HepG2 (cell line): ENCODE data around the gene NAPSA. TPM values are rescaled to one million over a fixed set of nuclear protein-coding genes. Genes with fewer than 3 reads are reported as not detected.
A peak's percentile ranks its signal among the peaks of the same experiment; 100 is the strongest.

Source experiments
- ATAC-seq: fragments of 200-7000 bp; cut with Tn5 transposase; 3 replicates; pipeline ENCODE4 v1.9.1; 2020; ENCODE audit warnings: mild to moderate bottlenecking, moderate library complexity
- BruUV-seq: library from RNA; stranded (reverse); fragments of 400-500 nt; replicated peaks from 2 replicates; lab custom pipeline; 2021; lab: Mats Ljungman, UMichigan
- CTCF ChIA-PET: fragments of 300-600 bp; formaldehyde crosslinking; extraction: SDS; loops from one replicate; lab custom pipeline; 2021; ENCODE audit warnings: low total read pairs, inconsistent platforms, low intra/inter-chr PET ratio; lab: Yijun Ruan, JAX
- POLR2A ChIA-PET: fragments of 350-600 bp; sonication (Branson Sonifier 250); formaldehyde crosslinking; loops from one replicate; lab custom pipeline; 2020; ENCODE audit warnings: antibody characterized with exemption, inconsistent platforms; lab: Yijun Ruan, JAX
- DNase-seq: peaks from one replicate; pipeline ENCODE4 v3.0.0-alpha.2; 2015; ENCODE audit warnings: low spot score
- FAIRE-seq: peaks from 3 replicates; lab custom pipeline; 2011; peaks lifted over from hg19 to GRCh38; lab: Jason Lieb, UNC
- H2AFZ ChIP-seq: one replicate; pipeline ENCODE4 v1.6.1; 2011; ENCODE audit warnings: low read length, inconsistent platforms
- H3K27ac ChIP-seq: fragments of 300-600 bp; 3 replicates; pipeline ENCODE4 v1.8.0; 2011; ENCODE audit warnings: mixed run types, mild to moderate bottlenecking, mixed read lengths, low read length, inconsistent platforms; ENCODE audit not compliant: insufficient read depth; ENCODE audit errors: extremely low read length
- H3K27me3 ChIP-seq, 2 experiments: fragments of 200-600 bp in 1 of 2; 2 replicates in 1 of 2; 3 replicates in 1 of 2; pipeline versions ENCODE4 v1.6.0 to v1.8.0; 2011; ENCODE audit warnings: low read length in 2 of 2, mild to moderate bottlenecking in 2 of 2, moderate library complexity in 2 of 2, inconsistent platforms in 1 of 2; ENCODE audit not compliant: insufficient read depth in 2 of 2, control insufficient read depth in 1 of 2
- H3K36me3 ChIP-seq, 2 experiments: fragments of 200-600 bp in 1 of 2; replicated peaks in 1 of 2; 2 replicates in 1 of 2; 3 replicates in 1 of 2; pipeline versions ENCODE4 v1.5.1 to v1.8.0; 2011; ENCODE audit warnings: low read length in 2 of 2, inconsistent platforms in 1 of 2; ENCODE audit not compliant: insufficient read depth in 2 of 2, control insufficient read depth in 1 of 2
- H3K4me1 ChIP-seq: 2 replicates; pipeline ENCODE4 v1.5.1; 2012; ENCODE audit warnings: low read length, inconsistent platforms; ENCODE audit not compliant: insufficient read depth
- H3K4me2 ChIP-seq: 2 replicates; pipeline ENCODE4 v1.6.0; 2011; ENCODE audit warnings: low read depth, low read length, inconsistent platforms
- H3K4me3 ChIP-seq, 3 experiments: fragments of 200-600 bp in 1 of 3; sonication (generic), shearing (Covaris generic) in 1 of 3; replicated peaks in 1 of 3; 2 replicates each; pipeline ENCODE4 v1.5.1; 2011 to 2016; ENCODE audit warnings: low read length in 3 of 3, inconsistent platforms in 2 of 3, low read depth in 2 of 3, mild to moderate bottlenecking in 2 of 3, control low read depth in 1 of 3, mixed read lengths in 1 of 3; ENCODE audit not compliant: insufficient read depth in 1 of 3
- H3K79me2 ChIP-seq: one replicate; pipeline ENCODE4 v1.6.1; 2011; ENCODE audit warnings: low read length, inconsistent platforms; ENCODE audit not compliant: insufficient read depth
- H3K9ac ChIP-seq: 2 replicates; pipeline ENCODE4 v1.6.0; 2011; ENCODE audit warnings: mild to moderate bottlenecking, low read depth, low read length, inconsistent platforms; ENCODE audit not compliant: insufficient read depth
- H3K9me3 ChIP-seq: 2 replicates; pipeline ENCODE4 v1.5.1; 2012; ENCODE audit warnings: mild to moderate bottlenecking, low read length
- H4K20me1 ChIP-seq: 2 replicates; pipeline ENCODE4 v1.6.0; 2011; ENCODE audit warnings: inconsistent platforms, mild to moderate bottlenecking, low read length, moderate library complexity; ENCODE audit not compliant: insufficient read depth
- CBX1 ChIP-seq: IDR thresholded peaks from one replicate; pipeline ENCODE4 v1.6.1; 2016; ENCODE audit warnings: antibody characterized with exemption, low read depth
- HNRNPLL ChIP-seq: fragments of 200-400 bp; formaldehyde crosslinking; IDR thresholded peaks from 2 replicates; pipeline ENCODE4 v1.6.1; 2017; ENCODE audit warnings: mild to moderate bottlenecking, low read depth, low read length; ENCODE audit not compliant: poor library complexity, severe bottlenecking
- HOXA9 ChIP-seq: sonication (generic); formaldehyde crosslinking; IDR thresholded peaks from 2 replicates; pipeline ENCODE4 v1.8.1; 2022; ENCODE audit warnings: missing genetic modification reagents, mild to moderate bottlenecking, moderate library complexity, borderline replicate concordance
- KAT2B ChIP-seq: fragments of 150-350 bp; IDR thresholded peaks from 2 replicates; pipeline ENCODE4 v1.6.1; 2014; ENCODE audit warnings: low read depth, low read length, borderline replicate concordance
- KMT2A ChIP-seq: sonication (generic); formaldehyde crosslinking; IDR thresholded peaks from 2 replicates; pipeline ENCODE4 v1.4.0; 2020; ENCODE audit warnings: missing genetic modification reagents
- LBX2 ChIP-seq: sonication (generic); formaldehyde crosslinking; IDR thresholded peaks from 2 replicates; pipeline ENCODE4 v1.5.0; 2020; ENCODE audit warnings: missing genetic modification reagents, mild to moderate bottlenecking, borderline replicate concordance
- PRMT3 ChIP-seq: sonication (generic); formaldehyde crosslinking; IDR thresholded peaks from 2 replicates; pipeline ENCODE4 v1.8.1; 2022; ENCODE audit warnings: low read depth, mild to moderate bottlenecking, moderate library complexity, missing genetic modification reagents, borderline replicate concordance
- RBM22 ChIP-seq: fragments of 200-400 bp; formaldehyde crosslinking; optimal IDR thresholded peaks from 2 replicates; pipeline ENCODE3; 2017; ENCODE audit warnings: mild to moderate bottlenecking, low read length, moderate library complexity
- SIX1 ChIP-seq: sonication (generic); formaldehyde crosslinking; IDR thresholded peaks from 2 replicates; pipeline ENCODE4 v1.4.0; 2020; ENCODE audit warnings: missing genetic modification reagents, borderline replicate concordance
- SMARCE1 ChIP-seq: fragments of 450-650 bp; IDR thresholded peaks from 2 replicates; pipeline ENCODE4 v1.6.1; 2017; ENCODE audit warnings: borderline replicate concordance
- SNAPC2 ChIP-seq: sonication (generic); formaldehyde crosslinking; IDR thresholded peaks from 2 replicates; pipeline ENCODE4 v1.8.1; 2022; ENCODE audit warnings: mild to moderate bottlenecking, missing genetic modification reagents
- STAG1 ChIP-seq: sonication (generic); formaldehyde crosslinking; IDR thresholded peaks from 2 replicates; pipeline ENCODE4 v1.4.0; 2020; ENCODE audit warnings: missing genetic modification reagents
- ZNF224 ChIP-seq: sonication (generic); formaldehyde crosslinking; IDR thresholded peaks from 2 replicates; pipeline ENCODE4 v1.5.0; 2020; ENCODE audit warnings: mild to moderate bottlenecking, missing genetic modification reagents
- ZNF296 ChIP-seq: sonication (generic); formaldehyde crosslinking; conservative IDR thresholded peaks from 2 replicates; pipeline ENCODE4 v1.5.0; 2020; ENCODE audit warnings: mild to moderate bottlenecking, missing genetic modification reagents
- ZNF329 ChIP-seq: sonication (generic); formaldehyde crosslinking; IDR thresholded peaks from 2 replicates; pipeline ENCODE4 v1.9.0; 2021; ENCODE audit warnings: low read depth, mild to moderate bottlenecking, missing genetic modification reagents
- ZNF547 ChIP-seq: sonication (generic); formaldehyde crosslinking; IDR thresholded peaks from 2 replicates; pipeline ENCODE4 v1.5.1; 2020; ENCODE audit warnings: mild to moderate bottlenecking, missing genetic modification reagents
- ZNF563 ChIP-seq: sonication (generic); formaldehyde crosslinking; IDR thresholded peaks from 2 replicates; pipeline ENCODE4 v1.8.0; 2022; ENCODE audit warnings: mild to moderate bottlenecking, moderate library complexity, missing genetic modification reagents
- ZNF724P ChIP-seq: sonication (generic); formaldehyde crosslinking; IDR thresholded peaks from 2 replicates; pipeline ENCODE4 v1.8.0; 2022; ENCODE audit warnings: missing genetic modification reagents, borderline replicate concordance
- WGBS: methylation state at CpG from one replicate; pipeline ENCODE4 v1.1.6; 2017; ENCODE audit warnings: low lambda C conversion rate; 5-methylcytosine and 5-hydroxymethylcytosine counted together
- in situ Hi-C: cut with HindIII; loops from 2 replicates; pipeline ENCODE4 v1.10.0; 2017; ENCODE audit warnings: low pct_unique_long_range_greater_than_20kb; ENCODE audit not compliant: extremely low pct_ligation_motif_present
- intact Hi-C: fragments of 100-400 bp; cut with micrococcal nuclease; formaldehyde crosslinking; loops from one replicate; pipeline ENCODE4 v1.10.0; 2022; ENCODE audit not compliant: unreplicated experiment
- polyA plus RNA-seq, 8 experiments: library from polyadenylated mRNA; depleted of rRNA in 3 of 8; stranded (reverse) in 7 of 8; unstranded in 1 of 8; fragments of >200 nt; fragmentation: Illumina TruSeq in 4 of 8; extraction: Trizol in 4 of 8; gene quantifications; 2 replicates each; pipeline versions ENCODE4 v1.2.1 to v1.2.3, GENCODE V29; 2011 to 2016; ENCODE audit warnings: low read depth in 4 of 8, missing spikeins in 1 of 8, mixed read lengths in 1 of 8; ENCODE audit not compliant: insufficient read depth in 1 of 8
- total RNA-seq, 5 experiments: library from RNA; depleted of rRNA; stranded (reverse); fragments of >200 nt; fragmentation: Illumina TruSeq; extraction: Trizol; gene quantifications; 2 replicates each; pipeline ENCODE4 v1.2.3, GENCODE V29; 2016; ENCODE audit warnings: low read depth in 1 of 5
- TF ChIP-seq, protein P1 (sequence below): sonication (generic); formaldehyde crosslinking; IDR thresholded peaks from 2 replicates; pipeline ENCODE4 v1.5.0; 2020; ENCODE audit warnings: missing genetic modification reagents, mild to moderate bottlenecking, borderline replicate concordance
- TF ChIP-seq, protein P2 (sequence below): sonication (generic); formaldehyde crosslinking; IDR thresholded peaks from 2 replicates; pipeline ENCODE4 v1.5.1; 2020; ENCODE audit warnings: missing genetic modification reagents, mild to moderate bottlenecking, borderline replicate concordance

Gene NAPSA
- total and polyA plus RNA-seq, 2 of the 13 experiments (the other 11 are each of a cell fraction or from before 2014, with no cell fraction given), result not detected

GRCh38 chr19:50383001-50383851, 17.8 kb upstream of the NAPSA start:
- CTCF ChIA-PET, result no interaction called here
- Histone ChIP-seq H3K79me2 (peaks cover 29% of the 10 kb centered on the region), H2AFZ (no peak overlapping the region), H4K20me1 (no peaks in the 10 kb centered on the region), H3K9ac (peak overlapping the region; percentile 50), H3K27ac (peak overlapping the region; percentile 29), H3K4me2 (peak overlapping the region; percentile 97), H3K36me3 (peaks cover 18 to 36% of the 10 kb centered on the region in 2 experiments), H3K4me3 (peak overlapping the region in 2 of 3 experiments; percentile 48 to 78; a peak in 4 of 6 replicates), H3K27me3 (no peaks in the 10 kb centered on the region), H3K4me1 (peaks cover 22% of the 10 kb centered on the region), H3K9me3 (no peaks in the 10 kb centered on the region)
- 94% methylated on average over 21 of the region's 21 CpGs for WGBS
- ATAC-seq (no peak), FAIRE-seq (no peak), DNase-seq (no peak)
- intact Hi-C loops, result no loop called here
- POLR2A ChIA-PET, result interaction anchor here (1.0 to 1.7 kb wide), 8 partner anchors 7 to 422 kb away, joined by 3 to 12 read pairs (median 6); partner anchors contain the start of genes JOSD2, KCNC3 and NR1H2
- no peak for TF ChIP-seq ZNF296 (CRISPR knock-in tag)
- 0 out of 2 replicates have a peak, but pooled peaks have one; percentile 6 for TF ChIP-seq HOXA9 (CRISPR knock-in tag)
- no peak for TF ChIP-seq ZNF563 (CRISPR knock-in tag)
- TF ChIP-seq HNRNPLL, result no peak
- no peak for TF ChIP-seq ZNF224 (CRISPR knock-in tag)
- no peak for TF ChIP-seq SIX1 (CRISPR knock-in tag)
- TF ChIP-seq ZNF724P (CRISPR knock-in tag), result no peak
- TF ChIP-seq STAG1, result no peak
- TF ChIP-seq PRMT3 (CRISPR knock-in tag), result no peak
- TF ChIP-seq ZNF547 (CRISPR knock-in tag), result no peak
- no peak for TF ChIP-seq SMARCE1
- TF ChIP-seq, protein P1, sequence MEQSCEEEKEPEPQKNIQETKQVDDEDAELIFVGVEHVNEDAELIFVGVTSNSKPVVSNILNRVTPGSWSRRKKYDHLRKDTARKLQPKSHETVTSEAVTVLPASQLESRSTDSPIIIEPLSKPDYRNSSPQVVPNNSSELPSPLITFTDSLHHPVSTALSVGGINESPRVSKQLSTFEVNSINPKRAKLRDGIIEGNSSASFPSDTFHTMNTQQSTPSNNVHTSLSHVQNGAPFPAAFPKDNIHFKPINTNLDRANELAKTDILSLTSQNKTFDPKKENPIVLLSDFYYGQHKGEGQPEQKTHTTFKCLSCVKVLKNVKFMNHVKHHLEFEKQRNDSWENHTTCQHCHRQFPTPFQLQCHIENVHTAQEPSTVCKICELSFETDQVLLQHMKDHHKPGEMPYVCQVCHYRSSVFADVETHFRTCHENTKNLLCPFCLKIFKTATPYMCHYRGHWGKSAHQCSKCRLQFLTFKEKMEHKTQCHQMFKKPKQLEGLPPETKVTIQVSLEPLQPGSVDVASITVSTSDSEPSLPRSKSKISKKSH (CRISPR knock-in tag), result no peak
- TF ChIP-seq LBX2 (CRISPR knock-in tag), result no peak
- no peak for TF ChIP-seq SNAPC2 (CRISPR knock-in tag)
- no peak for TF ChIP-seq KAT2B
- TF ChIP-seq KMT2A (CRISPR knock-in tag), result no peak
- TF ChIP-seq, protein P2, sequence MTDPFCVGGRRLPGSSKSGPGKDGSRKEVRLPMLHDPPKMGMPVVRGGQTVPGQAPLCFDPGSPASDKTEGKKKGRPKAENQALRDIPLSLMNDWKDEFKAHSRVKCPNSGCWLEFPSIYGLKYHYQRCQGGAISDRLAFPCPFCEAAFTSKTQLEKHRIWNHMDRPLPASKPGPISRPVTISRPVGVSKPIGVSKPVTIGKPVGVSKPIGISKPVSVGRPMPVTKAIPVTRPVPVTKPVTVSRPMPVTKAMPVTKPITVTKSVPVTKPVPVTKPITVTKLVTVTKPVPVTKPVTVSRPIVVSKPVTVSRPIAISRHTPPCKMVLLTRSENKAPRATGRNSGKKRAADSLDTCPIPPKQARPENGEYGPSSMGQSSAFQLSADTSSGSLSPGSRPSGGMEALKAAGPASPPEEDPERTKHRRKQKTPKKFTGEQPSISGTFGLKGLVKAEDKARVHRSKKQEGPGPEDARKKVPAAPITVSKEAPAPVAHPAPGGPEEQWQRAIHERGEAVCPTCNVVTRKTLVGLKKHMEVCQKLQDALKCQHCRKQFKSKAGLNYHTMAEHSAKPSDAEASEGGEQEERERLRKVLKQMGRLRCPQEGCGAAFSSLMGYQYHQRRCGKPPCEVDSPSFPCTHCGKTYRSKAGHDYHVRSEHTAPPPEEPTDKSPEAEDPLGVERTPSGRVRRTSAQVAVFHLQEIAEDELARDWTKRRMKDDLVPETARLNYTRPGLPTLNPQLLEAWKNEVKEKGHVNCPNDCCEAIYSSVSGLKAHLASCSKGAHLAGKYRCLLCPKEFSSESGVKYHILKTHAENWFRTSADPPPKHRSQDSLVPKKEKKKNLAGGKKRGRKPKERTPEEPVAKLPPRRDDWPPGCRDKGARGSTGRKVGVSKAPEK (CRISPR knock-in tag), result no peak
- 0 out of 2 replicates have a peak, but pooled peaks have one; percentile 1 for TF ChIP-seq ZNF329 (CRISPR knock-in tag)
- TF ChIP-seq RBM22, result peak; percentile 11
- peak; percentile 1 for TF ChIP-seq CBX1
- no TSS peak for BruUV-seq
- in situ Hi-C loops, result no loop called here
